Measurements from ENCODE around the gene CERT1. TPM values are rescaled to one million over a fixed set of nuclear protein-coding genes. Genes with fewer than 3 reads are reported as not detected.
"Not testable (repeated sequence)": the region's sequence is repeated elsewhere in the genome, so short reads cannot be mapped to it uniquely, and the experiment has no call there.

The CERT1 gene
- total RNA-seq (2014; rRNA removed; shearing (Covaris generic)) = 21.8 and 22.7 TPM in 2 replicates
- polyA plus RNA-seq (2015; cell fraction: cytosol; rRNA removed) = 26.5 and 31.9 TPM in 2 replicates
- polyA plus RNA-seq (2015; cell fraction: nucleus; rRNA removed) = 25.1 and 33.4 TPM in 2 replicates

- DNase-seq (ENCODE audit: low read depth, low spot score) = peak; percentile 99
- in situ Hi-C loops (cut with HindIII; ENCODE audit: low pct_unique_long_range_greater_than_20kb, low sequenced_read_pairs) = no loop called here
These were observed at the start of gene CERT1, which contains the start of gene POLK for GRCh38 chr5:75511435-75512382. Gene CERT1, minus strand, starts transcription at chr5:75511629. Its CDS starts 422 bp downstream, at chr5:75511207. Gene POLK, plus strand, starts transcription at chr5:75511891.

- DNase-seq (ENCODE audit: low read depth, low spot score); in situ Hi-C loops (cut with HindIII; ENCODE audit: low pct_unique_long_range_greater_than_20kb, low sequenced_read_pairs): not testable (repeated sequence)
These were observed 49.2 kb upstream of the CERT1 start for GRCh38 chr5:75560655-75561054.

- in situ Hi-C loops (cut with HindIII; ENCODE audit: low pct_unique_long_range_greater_than_20kb, low sequenced_read_pairs) = no loop called here
- DNase-seq (ENCODE audit: low read depth, low spot score) = no peak
These were observed 47.7 kb upstream of the CERT1 start for GRCh38 chr5:75558981-75559632.

- no peak for DNase-seq (ENCODE audit: low read depth, low spot score)
- in situ Hi-C loops (cut with HindIII; ENCODE audit: low pct_unique_long_range_greater_than_20kb, low sequenced_read_pairs) = no loop called here
These were observed 46.8 kb upstream of the CERT1 start for GRCh38 chr5:75558221-75558620.

- in situ Hi-C loops (cut with HindIII; ENCODE audit: low pct_unique_long_range_greater_than_20kb, low sequenced_read_pairs) = no loop called here
- no peak for DNase-seq (ENCODE audit: low read depth, low spot score)
These were observed 41.9 kb upstream of the CERT1 start for GRCh38 chr5:75553358-75553757.

GRCh38 chr5:75552764-75553163 lies 41.3 kb upstream of the CERT1 start:
- DNase-seq (ENCODE audit: low read depth, low spot score) = no peak
- in situ Hi-C loops (cut with HindIII; ENCODE audit: low pct_unique_long_range_greater_than_20kb, low sequenced_read_pairs) = no loop called here

GRCh38 chr5:75551471-75551870 lies 40.0 kb upstream of the CERT1 start:
- no peak for DNase-seq (ENCODE audit: low read depth, low spot score)
- in situ Hi-C loops (cut with HindIII; ENCODE audit: low pct_unique_long_range_greater_than_20kb, low sequenced_read_pairs) = no loop called here

GRCh38 chr5:75550597-75550996 lies 39.2 kb upstream of the CERT1 start:
- in situ Hi-C loops (cut with HindIII; ENCODE audit: low pct_unique_long_range_greater_than_20kb, low sequenced_read_pairs) = no loop called here
- DNase-seq (ENCODE audit: low read depth, low spot score) = no peak

- DNase-seq (ENCODE audit: low read depth, low spot score) = no peak
- in situ Hi-C loops (cut with HindIII; ENCODE audit: low pct_unique_long_range_greater_than_20kb, low sequenced_read_pairs) = no loop called here
These were observed 36.4 kb upstream of the CERT1 start for GRCh38 chr5:75547812-75548211.

- DNase-seq (ENCODE audit: low read depth, low spot score) = no peak
- in situ Hi-C loops (cut with HindIII; ENCODE audit: low pct_unique_long_range_greater_than_20kb, low sequenced_read_pairs) = no loop called here
These were observed 35.4 kb upstream of the CERT1 start for GRCh38 chr5:75546830-75547229.

GRCh38 chr5:75545131-75545530 lies 33.7 kb upstream of the CERT1 start:
- no peak for DNase-seq (ENCODE audit: low read depth, low spot score)
- in situ Hi-C loops (cut with HindIII; ENCODE audit: low pct_unique_long_range_greater_than_20kb, low sequenced_read_pairs) = no loop called here

GRCh38 chr5:75538211-75538610 lies 26.8 kb upstream of the CERT1 start:
- in situ Hi-C loops (cut with HindIII; ENCODE audit: low pct_unique_long_range_greater_than_20kb, low sequenced_read_pairs) = no loop called here
- DNase-seq (ENCODE audit: low read depth, low spot score) = no peak

- no peak for DNase-seq (ENCODE audit: low read depth, low spot score)
- in situ Hi-C loops (cut with HindIII; ENCODE audit: low pct_unique_long_range_greater_than_20kb, low sequenced_read_pairs) = no loop called here
These were observed 25.4 kb upstream of the CERT1 start for GRCh38 chr5:75536694-75537360.

GRCh38 chr5:75536147-75536546 lies 24.7 kb upstream of the CERT1 start:
- in situ Hi-C loops (cut with HindIII; ENCODE audit: low pct_unique_long_range_greater_than_20kb, low sequenced_read_pairs) = no loop called here
- no peak for DNase-seq (ENCODE audit: low read depth, low spot score)

GRCh38 chr5:75534734-75535133 lies 23.3 kb upstream of the CERT1 start:
- no peak for DNase-seq (ENCODE audit: low read depth, low spot score)
- in situ Hi-C loops (cut with HindIII; ENCODE audit: low pct_unique_long_range_greater_than_20kb, low sequenced_read_pairs) = no loop called here

GRCh38 chr5:75533716-75534115 lies 22.3 kb upstream of the CERT1 start:
- in situ Hi-C loops (cut with HindIII; ENCODE audit: low pct_unique_long_range_greater_than_20kb, low sequenced_read_pairs); DNase-seq (ENCODE audit: low read depth, low spot score): not testable (repeated sequence)

GRCh38 chr5:75532190-75532589 lies 20.8 kb upstream of the CERT1 start:
- in situ Hi-C loops (cut with HindIII; ENCODE audit: low pct_unique_long_range_greater_than_20kb, low sequenced_read_pairs) = no loop called here
- no peak for DNase-seq (ENCODE audit: low read depth, low spot score)

- in situ Hi-C loops (cut with HindIII; ENCODE audit: low pct_unique_long_range_greater_than_20kb, low sequenced_read_pairs) = no loop called here
- DNase-seq (ENCODE audit: low read depth, low spot score) = no peak
These were observed 17.8 kb upstream of the CERT1 start for GRCh38 chr5:75529185-75529584.
